ENCODE results near the gene RNF213.

The RNF213 gene

GRCh38 chr17:80362428-80363119 is 101.9 kb downstream of the RNF213 start:
- POLR2A ChIA-PET, result no interaction called here
- CTCF ChIA-PET, result interaction anchor here (0.6 to 6.1 kb wide), 15 partner anchors 8 to 967 kb away, joined by 3 to 48 read pairs (median 4); no protein-coding TSS in a partner anchor
- no peak for TF ChIP-seq ZNF221 (tag by site-specific recombination; IDR thresholded peaks at IDR 0.05; ENCODE audit: borderline replicate concordance)
- no peak for TF ChIP-seq ZNF514 (tag by site-specific recombination; IDR thresholded peaks at IDR 0.05)
- TF ChIP-seq ZNF830 (tag by site-specific recombination; IDR thresholded peaks at IDR 0.05; ENCODE audit: low read depth), result no peak
- TF ChIP-seq SCRT1 (tag by site-specific recombination; IDR thresholded peaks at IDR 0.05; ENCODE audit: borderline replicate concordance), result no peak
- no peak for TF ChIP-seq ZNF426 (tag by site-specific recombination; IDR thresholded peaks at IDR 0.05)
- TF ChIP-seq ZNF791 (tag by site-specific recombination; IDR thresholded peaks at IDR 0.05), result no peak
- no peak for TF ChIP-seq ZNF114 (tag by site-specific recombination; IDR thresholded peaks at IDR 0.05)
- no peak for TF ChIP-seq ZNF416 (tag by site-specific recombination; IDR thresholded peaks at IDR 0.05)
- TF ChIP-seq KLF9 (tag by site-specific recombination; IDR thresholded peaks at IDR 0.05; ENCODE audit: low read depth), result no peak
- TF ChIP-seq ZNF501 (tag by site-specific recombination; IDR thresholded peaks at IDR 0.05), result no peak
- TF ChIP-seq ZSCAN30 (tag by site-specific recombination; IDR thresholded peaks at IDR 0.05), result no peak
- no peak for TF ChIP-seq ZSCAN5A (tag by site-specific recombination; IDR thresholded peaks at IDR 0.05)
- TF ChIP-seq ATF2 (tag by site-specific recombination; IDR thresholded peaks at IDR 0.05; ENCODE audit: low read depth), result no peak
- Histone ChIP-seq H3K9me3 (ENCODE audit: control insufficient read depth, insufficient read depth, low read depth, low read length) (no peaks in the 10 kb centered on the region), H3K4me3 (ENCODE audit: low read depth, low read length) (no peak overlapping the region), H3K4me1 (ENCODE audit: control insufficient read depth, insufficient read depth, low read length) (no peaks in the 10 kb centered on the region), H3K36me3 (ENCODE audit: control insufficient read depth in 2 of 2, insufficient read depth in 1 of 2, low read length in 2 of 2) (peaks cover 24 to 94% of the 10 kb centered on the region in 2 experiments), H3K27ac (ENCODE audit: extremely low read depth, low read depth, low read length) (no peak overlapping the region)

- POLR2A ChIA-PET, result no interaction called here
- Histone ChIP-seq H3K27ac (ENCODE audit: extremely low read depth, low read depth, low read length) (no peak overlapping the region), H3K36me3 (ENCODE audit: control insufficient read depth in 2 of 2, insufficient read depth in 1 of 2, low read length in 2 of 2) (peaks cover 27 to 94% of the 10 kb centered on the region in 2 experiments), H3K9me3 (ENCODE audit: control insufficient read depth, insufficient read depth, low read depth, low read length) (no peaks in the 10 kb centered on the region), H3K4me3 (ENCODE audit: low read depth, low read length) (no peak overlapping the region), H3K4me1 (ENCODE audit: control insufficient read depth, insufficient read depth, low read length) (no peaks in the 10 kb centered on the region)
- TF ChIP-seq ZNF600 (tag by site-specific recombination; IDR thresholded peaks at IDR 0.05) (no peak), MYNN (tag by site-specific recombination; IDR thresholded peaks at IDR 0.05; ENCODE audit: borderline replicate concordance) (no peak), ZNF549 (tag by site-specific recombination; IDR thresholded peaks at IDR 0.05) (no peak), ZNF394 (tag by site-specific recombination; IDR thresholded peaks at IDR 0.05; ENCODE audit: borderline replicate concordance) (no peak), ZNF16 (tag by site-specific recombination; IDR thresholded peaks at IDR 0.05; ENCODE audit: low read depth) (no peak), ZNF174 (tag by site-specific recombination; IDR thresholded peaks at IDR 0.05) (no peak), ZBTB10 (tag by site-specific recombination; IDR thresholded peaks at IDR 0.05) (no peak), ZNF660 (tag by site-specific recombination; IDR thresholded peaks at IDR 0.05) (no peak), ZNF274 (IDR thresholded peaks at IDR 0.05; ENCODE audit: low read length) (no peak), ZNF274 (tag by site-specific recombination; IDR thresholded peaks at IDR 0.05; ENCODE audit: borderline replicate concordance) (no peak), ZNF184 (tag by site-specific recombination; IDR thresholded peaks at IDR 0.05) (no peak), ZNF112 (tag by site-specific recombination; IDR thresholded peaks at IDR 0.05) (no peak), ZFHX2 (tag by site-specific recombination; conservative IDR thresholded peaks at IDR 0.05) (no peak), ZBTB8A (tag by site-specific recombination; IDR thresholded peaks at IDR 0.05) (no peak), ZNF792 (tag by site-specific recombination; IDR thresholded peaks at IDR 0.05) (no peak), SP2 (tag by site-specific recombination; IDR thresholded peaks at IDR 0.05) (no peak), ZNF133 (tag by site-specific recombination; IDR thresholded peaks at IDR 0.05) (no peak), ZSCAN30 (tag by site-specific recombination; IDR thresholded peaks at IDR 0.05) (no peak), ZNF221 (tag by site-specific recombination; IDR thresholded peaks at IDR 0.05; ENCODE audit: borderline replicate concordance) (no peak), IKZF3 (tag by site-specific recombination; IDR thresholded peaks at IDR 0.05) (no peak)
- CTCF ChIA-PET, result interaction anchor here (0.6 to 6.1 kb wide), 8 partner anchors 14 to 549 kb away, joined by 3 to 48 read pairs (median 4); no protein-coding TSS in a partner anchor
Measured at GRCh38 chr17:80363120-80363515, 102.5 kb downstream of the RNF213 start.

Measured in HEK293 (cell line).